ENCODE results near the gene ABCC2. TPM values are rescaled to one million over a fixed set of nuclear protein-coding genes. Genes with fewer than 3 reads are reported as not detected.

The ABCC2 gene
- total and polyA plus RNA-seq, 2 experiments from 2014 or later: 0.45 to 2.4 TPM

DNA sequence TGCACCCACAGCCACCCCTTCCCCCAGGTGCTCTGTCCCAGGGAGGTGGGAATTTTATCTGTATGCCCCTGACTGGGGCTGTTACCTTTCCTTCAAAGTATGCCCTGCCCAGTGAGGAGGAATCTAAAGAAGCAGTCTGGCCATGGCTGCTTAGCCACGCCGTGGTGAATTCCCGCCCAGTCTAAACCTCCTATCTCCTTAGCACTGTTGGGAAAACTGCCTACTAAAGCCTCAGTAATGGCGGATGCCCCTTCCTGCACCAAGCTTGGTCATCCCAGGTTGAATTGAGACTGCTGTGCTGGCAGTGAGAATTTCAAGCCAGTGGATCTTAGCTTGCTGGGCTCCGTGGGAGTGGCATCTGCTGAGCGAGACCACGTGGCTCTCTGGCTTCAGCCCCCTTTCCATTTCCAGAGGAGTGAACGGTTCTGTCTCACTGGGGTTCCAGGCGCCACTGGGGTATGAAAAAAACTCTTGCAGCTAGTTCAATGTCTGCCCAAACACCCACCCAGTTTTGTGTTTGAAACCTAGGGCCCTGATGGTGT, 87.2 kb downstream of the ABCC2 start (continued):
- TF ChIP-seq, protein P1, sequence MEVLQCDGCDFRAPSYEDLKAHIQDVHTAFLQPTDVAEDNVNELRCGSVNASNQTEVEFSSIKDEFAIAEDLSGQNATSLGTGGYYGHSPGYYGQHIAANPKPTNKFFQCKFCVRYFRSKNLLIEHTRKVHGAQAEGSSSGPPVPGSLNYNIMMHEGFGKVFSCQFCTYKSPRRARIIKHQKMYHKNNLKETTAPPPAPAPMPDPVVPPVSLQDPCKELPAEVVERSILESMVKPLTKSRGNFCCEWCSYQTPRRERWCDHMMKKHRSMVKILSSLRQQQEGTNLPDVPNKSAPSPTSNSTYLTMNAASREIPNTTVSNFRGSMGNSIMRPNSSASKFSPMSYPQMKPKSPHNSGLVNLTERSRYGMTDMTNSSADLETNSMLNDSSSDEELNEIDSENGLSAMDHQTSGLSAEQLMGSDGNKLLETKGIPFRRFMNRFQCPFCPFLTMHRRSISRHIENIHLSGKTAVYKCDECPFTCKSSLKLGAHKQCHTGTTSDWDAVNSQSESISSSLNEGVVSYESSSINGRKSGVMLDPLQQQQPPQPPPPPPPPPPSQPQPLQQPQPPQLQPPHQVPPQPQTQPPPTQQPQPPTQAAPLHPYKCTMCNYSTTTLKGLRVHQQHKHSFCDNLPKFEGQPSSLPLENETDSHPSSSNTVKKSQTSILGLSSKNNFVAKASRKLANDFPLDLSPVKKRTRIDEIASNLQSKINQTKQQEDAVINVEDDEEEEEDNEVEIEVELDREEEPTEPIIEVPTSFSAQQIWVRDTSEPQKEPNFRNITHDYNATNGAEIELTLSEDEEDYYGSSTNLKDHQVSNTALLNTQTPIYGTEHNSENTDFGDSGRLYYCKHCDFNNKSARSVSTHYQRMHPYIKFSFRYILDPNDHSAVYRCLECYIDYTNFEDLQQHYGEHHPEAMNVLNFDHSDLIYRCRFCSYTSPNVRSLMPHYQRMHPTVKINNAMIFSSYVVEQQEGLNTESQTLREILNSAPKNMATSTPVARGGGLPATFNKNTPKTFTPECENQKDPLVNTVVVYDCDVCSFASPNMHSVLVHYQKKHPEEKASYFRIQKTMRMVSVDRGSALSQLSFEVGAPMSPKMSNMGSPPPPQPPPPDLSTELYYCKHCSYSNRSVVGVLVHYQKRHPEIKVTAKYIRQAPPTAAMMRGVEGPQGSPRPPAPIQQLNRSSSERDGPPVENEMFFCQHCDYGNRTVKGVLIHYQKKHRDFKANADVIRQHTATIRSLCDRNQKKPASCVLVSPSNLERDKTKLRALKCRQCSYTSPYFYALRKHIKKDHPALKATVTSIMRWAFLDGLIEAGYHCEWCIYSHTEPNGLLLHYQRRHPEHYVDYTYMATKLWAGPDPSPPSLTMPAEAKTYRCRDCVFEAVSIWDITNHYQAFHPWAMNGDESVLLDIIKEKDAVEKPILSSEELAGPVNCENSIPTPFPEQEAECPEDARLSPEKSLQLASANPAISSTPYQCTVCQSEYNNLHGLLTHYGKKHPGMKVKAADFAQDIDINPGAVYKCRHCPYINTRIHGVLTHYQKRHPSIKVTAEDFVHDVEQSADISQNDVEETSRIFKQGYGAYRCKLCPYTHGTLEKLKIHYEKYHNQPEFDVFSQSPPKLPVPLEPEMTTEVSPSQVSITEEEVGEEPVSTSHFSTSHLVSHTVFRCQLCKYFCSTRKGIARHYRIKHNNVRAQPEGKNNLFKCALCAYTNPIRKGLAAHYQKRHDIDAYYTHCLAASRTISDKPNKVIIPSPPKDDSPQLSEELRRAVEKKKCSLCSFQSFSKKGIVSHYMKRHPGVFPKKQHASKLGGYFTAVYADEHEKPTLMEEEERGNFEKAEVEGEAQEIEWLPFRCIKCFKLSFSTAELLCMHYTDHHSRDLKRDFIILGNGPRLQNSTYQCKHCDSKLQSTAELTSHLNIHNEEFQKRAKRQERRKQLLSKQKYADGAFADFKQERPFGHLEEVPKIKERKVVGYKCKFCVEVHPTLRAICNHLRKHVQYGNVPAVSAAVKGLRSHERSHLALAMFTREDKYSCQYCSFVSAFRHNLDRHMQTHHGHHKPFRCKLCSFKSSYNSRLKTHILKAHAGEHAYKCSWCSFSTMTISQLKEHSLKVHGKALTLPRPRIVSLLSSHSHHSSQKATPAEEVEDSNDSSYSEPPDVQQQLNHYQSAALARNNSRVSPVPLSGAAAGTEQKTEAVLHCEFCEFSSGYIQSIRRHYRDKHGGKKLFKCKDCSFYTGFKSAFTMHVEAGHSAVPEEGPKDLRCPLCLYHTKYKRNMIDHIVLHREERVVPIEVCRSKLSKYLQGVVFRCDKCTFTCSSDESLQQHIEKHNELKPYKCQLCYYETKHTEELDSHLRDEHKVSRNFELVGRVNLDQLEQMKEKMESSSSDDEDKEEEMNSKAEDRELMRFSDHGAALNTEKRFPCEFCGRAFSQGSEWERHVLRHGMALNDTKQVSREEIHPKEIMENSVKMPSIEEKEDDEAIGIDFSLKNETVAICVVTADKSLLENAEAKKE (CRISPR knock-in tag; IDR thresholded peaks at IDR 0.05): no peak
- TF ChIP-seq ZNF114 (CRISPR knock-in tag; IDR thresholded peaks at IDR 0.05): no peak
- no peak for TF ChIP-seq EZH2phosphoT487 (IDR thresholded peaks at IDR 0.05; ENCODE audit: unreplicated experiment)
- TF ChIP-seq CTCF (conservative IDR thresholded peaks at IDR 0.05; ENCODE audit: low read depth in 2 of 2): no peak
- no peak for TF ChIP-seq NANOG (IDR thresholded peaks at IDR 0.05; ENCODE audit: borderline replicate concordance)
- no peak for TF ChIP-seq STAT1 (IDR thresholded peaks at IDR 0.05; ENCODE audit: unreplicated experiment)
- TF ChIP-seq ZNF331 (CRISPR knock-in tag; IDR thresholded peaks at IDR 0.05; ENCODE audit: low read depth): no peak
- no peak for TF ChIP-seq EZH2 (IDR thresholded peaks at IDR 0.05; ENCODE audit: low read depth, unreplicated experiment)

Data from GM23338 (cell line).